Measurements from ENCODE around the gene IL13RA1. TPM values are rescaled to one million over a fixed set of nuclear protein-coding genes. Genes with fewer than 3 reads are reported as not detected.

Gene IL13RA1
- total RNA-seq, 1 experiment from 2014 or later, result 33.4 TPM

- Histone ChIP-seq H3K4me2 (ENCODE audit: low read length) (peak overlapping the region; percentile 84), H3K9ac (ENCODE audit: low read length) (no peak overlapping the region), H3K4me1 (ENCODE audit: insufficient read depth, low read length) (peaks cover 6% of the 10 kb centered on the region; the same call in 1 of the 2 replicates), H3K9me2 (replicated peaks; ENCODE audit: low read length) (no peaks in the 10 kb centered on the region), H3K79me2 (ENCODE audit: low read length) (no peaks in the 10 kb centered on the region), H3K36me3 (ENCODE audit: low read depth, low read length) (no peaks in the 10 kb centered on the region), H2AFZ (ENCODE audit: low read length) (peak overlapping the region; percentile 77), H3K27ac (ENCODE audit: low read length) (no peak overlapping the region), H3K4me3 (ENCODE audit: low read length) (peak overlapping the region; percentile 61), H3K27me3 (ENCODE audit: low read length) (peaks cover 13% of the 10 kb centered on the region), H4K20me1 (ENCODE audit: low read length) (no peaks in the 10 kb centered on the region), H3K9me3 (ENCODE audit: low read length) (no peaks in the 10 kb centered on the region), H3F3A (ENCODE audit: low read length, unreplicated experiment) (no peaks in the 10 kb centered on the region)
- ChIA-PET CTCF (interaction anchor here (0.5 to 0.6 kb wide), 2 partner anchors 242 to 300 kb away, joined by 4 read pairs; no protein-coding TSS in a partner anchor), POLR2A (ENCODE audit: unreplicated experiment) (no interaction called here)
- intact Hi-C loops (cut with micrococcal nuclease), result no loop called here
- DNase-seq (no peak), ATAC-seq (no peak)
- no peak for TF ChIP-seq EZH2 (IDR thresholded peaks at IDR 0.05; ENCODE audit: low read length, unreplicated experiment)
- no TSS peak for BruUV-seq (replicated peaks)
Measured at GRCh38 chrX:118824173-118824730, 96.8 kb downstream of the IL13RA1 start.

DNA sequence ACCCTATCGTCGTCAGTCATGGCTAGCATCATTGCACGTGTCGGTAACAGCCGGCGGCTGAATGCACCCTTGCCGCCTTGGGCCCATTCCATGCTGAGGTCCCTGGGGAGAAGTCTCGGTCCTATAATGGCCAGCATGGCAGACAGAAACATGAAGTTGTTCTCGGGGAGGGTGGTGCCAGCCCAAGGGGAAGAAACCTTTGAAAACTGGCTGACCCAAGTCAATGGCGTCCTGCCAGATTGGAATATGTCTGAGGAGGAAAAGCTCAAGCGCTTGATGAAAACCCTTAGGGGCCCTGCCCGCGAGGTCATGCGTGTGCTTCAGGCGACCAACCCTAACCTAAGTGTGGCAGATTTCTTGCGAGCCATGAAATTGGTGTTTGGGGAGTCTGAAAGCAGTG, 97.8 kb downstream of the IL13RA1 start:
- Histone ChIP-seq H3K27me3 (ENCODE audit: low read length) (peaks cover 13% of the 10 kb centered on the region), H4K20me1 (ENCODE audit: low read length) (no peaks in the 10 kb centered on the region), H3K36me3 (ENCODE audit: low read depth, low read length) (no peaks in the 10 kb centered on the region), H3K79me2 (ENCODE audit: low read length) (no peaks in the 10 kb centered on the region), H3K9me2 (replicated peaks; ENCODE audit: low read length) (no peaks in the 10 kb centered on the region), H3K9ac (ENCODE audit: low read length) (no peak overlapping the region), H3K4me1 (ENCODE audit: insufficient read depth, low read length) (peaks cover 6% of the 10 kb centered on the region; the same call in 1 of the 2 replicates), H3F3A (ENCODE audit: low read length, unreplicated experiment) (no peaks in the 10 kb centered on the region), H3K4me3 (ENCODE audit: low read length) (no peak overlapping the region), H2AFZ (ENCODE audit: low read length) (no peak overlapping the region), H3K27ac (ENCODE audit: low read length) (no peak overlapping the region), H3K4me2 (ENCODE audit: low read length) (no peak overlapping the region), H3K9me3 (ENCODE audit: low read length) (no peaks in the 10 kb centered on the region)
- intact Hi-C loops (cut with micrococcal nuclease), result no loop called here
- no peak for DNase-seq
- ChIA-PET POLR2A (ENCODE audit: unreplicated experiment) (no interaction called here), CTCF (no interaction called here)
- TF ChIP-seq, protein P1, sequence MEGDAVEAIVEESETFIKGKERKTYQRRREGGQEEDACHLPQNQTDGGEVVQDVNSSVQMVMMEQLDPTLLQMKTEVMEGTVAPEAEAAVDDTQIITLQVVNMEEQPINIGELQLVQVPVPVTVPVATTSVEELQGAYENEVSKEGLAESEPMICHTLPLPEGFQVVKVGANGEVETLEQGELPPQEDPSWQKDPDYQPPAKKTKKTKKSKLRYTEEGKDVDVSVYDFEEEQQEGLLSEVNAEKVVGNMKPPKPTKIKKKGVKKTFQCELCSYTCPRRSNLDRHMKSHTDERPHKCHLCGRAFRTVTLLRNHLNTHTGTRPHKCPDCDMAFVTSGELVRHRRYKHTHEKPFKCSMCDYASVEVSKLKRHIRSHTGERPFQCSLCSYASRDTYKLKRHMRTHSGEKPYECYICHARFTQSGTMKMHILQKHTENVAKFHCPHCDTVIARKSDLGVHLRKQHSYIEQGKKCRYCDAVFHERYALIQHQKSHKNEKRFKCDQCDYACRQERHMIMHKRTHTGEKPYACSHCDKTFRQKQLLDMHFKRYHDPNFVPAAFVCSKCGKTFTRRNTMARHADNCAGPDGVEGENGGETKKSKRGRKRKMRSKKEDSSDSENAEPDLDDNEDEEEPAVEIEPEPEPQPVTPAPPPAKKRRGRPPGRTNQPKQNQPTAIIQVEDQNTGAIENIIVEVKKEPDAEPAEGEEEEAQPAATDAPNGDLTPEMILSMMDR (conservative IDR thresholded peaks at IDR 0.05; ENCODE audit: low read depth, low read length), result no peak
- TF ChIP-seq EZH2 (IDR thresholded peaks at IDR 0.05; ENCODE audit: low read length, unreplicated experiment) (no peak), EZH2phosphoT487 (IDR thresholded peaks at IDR 0.05; ENCODE audit: borderline replicate concordance, low read length) (no peak)
- no peak for ATAC-seq
- BruUV-seq (replicated peaks), result no TSS peak

DNA sequence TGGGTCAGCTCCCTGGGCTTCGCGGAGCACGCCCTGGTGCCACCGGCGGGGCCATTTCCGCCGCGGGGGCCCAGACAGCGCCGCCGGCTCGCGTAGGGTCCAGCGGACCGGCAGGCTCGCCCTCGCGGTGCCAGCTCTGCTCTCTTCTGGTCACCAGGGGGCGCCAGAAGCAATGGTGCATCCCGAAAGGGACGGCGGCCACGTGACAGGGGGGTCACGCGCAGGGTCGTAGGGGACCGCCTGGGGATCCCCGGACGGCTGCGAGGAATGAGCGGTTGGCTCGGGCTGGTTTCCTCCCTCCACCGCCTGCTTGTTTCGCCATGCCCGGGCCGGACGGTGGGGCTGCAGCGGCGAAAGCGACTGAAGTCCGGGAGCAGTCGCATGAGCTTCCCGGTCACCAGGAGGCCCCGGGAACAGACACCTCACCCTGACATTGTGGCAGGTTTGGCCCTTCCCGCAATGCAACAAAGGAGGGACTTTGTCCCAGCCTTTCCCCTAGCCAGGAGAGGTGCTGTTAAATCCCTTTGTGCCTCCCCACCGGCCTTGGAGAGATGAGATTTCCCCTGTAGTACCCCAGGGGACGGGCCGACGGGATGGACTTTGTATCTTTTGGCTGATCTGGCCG, 112.0 kb downstream of the IL13RA1 start:
- H3K9ac ChIP-seq (ENCODE audit: low read length), result peak overlapping the region; percentile 16; the same call in 1 of the 2 replicates
- H3K9me2 ChIP-seq (replicated peaks; ENCODE audit: low read length), result no peaks in the 10 kb centered on the region
- peak; percentile 97 for ATAC-seq
- no peaks in the 10 kb centered on the region for H3K27me3 ChIP-seq (ENCODE audit: low read length)
- no peak for TF ChIP-seq EZH2 (IDR thresholded peaks at IDR 0.05; ENCODE audit: low read length, unreplicated experiment)
- TF ChIP-seq, protein P1 (conservative IDR thresholded peaks at IDR 0.05; ENCODE audit: low read depth, low read length), result peak; percentile 67
- H3K79me2 ChIP-seq (ENCODE audit: low read length), result no peaks in the 10 kb centered on the region
- CTCF ChIA-PET, result interaction anchor here (0.9 to 1.8 kb wide), 2 partner anchors 8 to 228 kb away, joined by 3 to 13 read pairs; no protein-coding TSS in a partner anchor
- no TSS peak for BruUV-seq (replicated peaks)
- intact Hi-C loops (cut with micrococcal nuclease), result loop anchor here (1.0 kb wide), 1 partner anchor 228 kb away; no protein-coding TSS in a partner anchor
- H3K4me3 ChIP-seq (ENCODE audit: low read length), result peak overlapping the region; percentile 67
- peak overlapping the region; percentile 94 for H2AFZ ChIP-seq (ENCODE audit: low read length)
- H4K20me1 ChIP-seq (ENCODE audit: low read length), result no peaks in the 10 kb centered on the region
- POLR2A ChIA-PET (ENCODE audit: unreplicated experiment), result no interaction called here
- H3K4me1 ChIP-seq (ENCODE audit: insufficient read depth, low read length), result 0 out of 2 replicates have a peak, but pooled peaks cover 3% of the 10 kb centered on the region
- H3K36me3 ChIP-seq (ENCODE audit: low read depth, low read length), result no peaks in the 10 kb centered on the region
- H3K4me2 ChIP-seq (ENCODE audit: low read length), result peak overlapping the region; percentile 88
- no peaks in the 10 kb centered on the region for H3K9me3 ChIP-seq (ENCODE audit: low read length)
- DNase-seq, result peak; percentile 63
- no peak overlapping the region for H3K27ac ChIP-seq (ENCODE audit: low read length)
- H3F3A ChIP-seq (ENCODE audit: low read length, unreplicated experiment), result no peaks in the 10 kb centered on the region

Other genes starting within 250 kb of the IL13RA1 start
- 3.0 TPM in 2 replicates for gene DOCK11, start 231.8 kb upstream of the IL13RA1 start, total RNA-seq (2014; rRNA removed)
- 0.07 TPM in 1 of 2 replicates, not detected in the other for gene ZCCHC12, start 96.2 kb downstream of the IL13RA1 start, total RNA-seq (2014; rRNA removed)
- 14.5 and 15.6 TPM in 2 replicates for gene LONRF3, start 247.0 kb downstream of the IL13RA1 start, total RNA-seq (2014; rRNA removed)

Data from PC-3 (cell line).